Posterior cingulate gyrus (tissue), 11 donors: Measurements from ENCODE around the gene PALD1.
A peak's percentile ranks its signal among the peaks of the same experiment; 100 is the strongest.
"Not testable (repeated sequence)": the region's sequence is repeated elsewhere in the genome, so short reads cannot be mapped to it uniquely, and the experiment has no call there.

ENCODE experiments used
- DNase-seq, 10 donors: peaks; one replicate each; pipeline versions ENCODE4 v3.0.0 to v3.0.0-alpha.2; 2020 to 2021; ENCODE audit warnings: mixed read lengths in 3 of 10
- intact Hi-C: fragments of 100-400 bp; cut with DNase I; formaldehyde crosslinking; loops from one replicate; pipeline ENCODE4 v1.15.1; 2023

Gene PALD1

DNA sequence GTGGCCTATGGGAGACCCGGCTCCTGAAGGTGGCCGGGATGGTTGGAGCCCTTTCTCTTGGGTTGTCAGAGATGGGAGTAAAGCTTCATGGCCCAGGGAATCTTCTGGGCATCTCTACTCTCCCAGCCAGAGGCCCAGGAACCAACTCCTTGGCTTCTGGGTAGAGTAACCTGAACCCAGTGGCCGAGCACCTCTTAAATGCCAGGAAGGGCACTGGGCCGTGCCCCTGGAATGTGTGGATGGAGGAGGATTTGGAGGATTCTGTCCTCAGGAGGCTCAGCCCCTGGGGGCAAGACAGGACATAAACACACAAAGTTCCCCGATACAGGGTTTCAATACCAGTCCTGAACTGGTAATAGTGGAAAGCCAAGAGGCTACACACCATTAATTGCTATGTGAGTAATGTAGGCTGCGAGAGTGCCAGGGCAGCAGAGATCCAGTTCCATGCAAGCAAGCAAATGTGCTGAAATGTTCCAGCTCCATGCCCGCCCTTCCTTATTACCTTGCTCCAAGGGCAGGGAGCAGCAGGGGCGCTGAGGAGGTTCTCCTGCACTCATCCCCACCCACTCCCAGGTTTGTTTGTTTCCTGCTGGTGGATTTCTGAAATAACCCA, 1.2 kb downstream of the PALD1 start:
- DNase-seq, result peak in 1 of 10 donors; percentile 65
- intact Hi-C loops, result loop anchor here (5.0 kb wide), 1 partner anchor 33 kb away; no protein-coding TSS in a partner anchor

GRCh38 chr10:70480239-70480861, 1.8 kb downstream of the PALD1 start:
- intact Hi-C loops, result no loop called here
- DNase-seq, result peak in 1 of 10 donors; percentile 30

DNA sequence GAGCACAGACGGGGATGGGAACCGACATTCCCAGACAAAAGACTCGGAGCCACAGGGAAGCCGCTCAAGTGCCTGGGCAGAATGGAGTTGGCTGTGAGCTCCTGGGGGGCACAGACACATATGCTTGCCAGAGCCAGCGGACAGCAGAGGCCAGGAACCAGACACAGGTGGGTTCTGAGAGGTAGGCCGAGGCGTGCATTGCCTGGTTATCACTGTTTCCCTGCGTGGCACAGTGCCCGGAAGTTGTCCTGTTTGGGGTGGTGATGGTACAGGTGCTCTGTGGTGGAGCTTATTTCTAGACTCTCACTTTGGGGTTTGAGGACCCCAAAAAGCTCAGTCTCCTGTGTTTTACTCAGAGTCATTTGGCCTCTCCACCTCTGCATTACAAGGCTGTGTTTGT, 2.5 kb downstream of the PALD1 start:
- intact Hi-C loops, result no loop called here

DNA sequence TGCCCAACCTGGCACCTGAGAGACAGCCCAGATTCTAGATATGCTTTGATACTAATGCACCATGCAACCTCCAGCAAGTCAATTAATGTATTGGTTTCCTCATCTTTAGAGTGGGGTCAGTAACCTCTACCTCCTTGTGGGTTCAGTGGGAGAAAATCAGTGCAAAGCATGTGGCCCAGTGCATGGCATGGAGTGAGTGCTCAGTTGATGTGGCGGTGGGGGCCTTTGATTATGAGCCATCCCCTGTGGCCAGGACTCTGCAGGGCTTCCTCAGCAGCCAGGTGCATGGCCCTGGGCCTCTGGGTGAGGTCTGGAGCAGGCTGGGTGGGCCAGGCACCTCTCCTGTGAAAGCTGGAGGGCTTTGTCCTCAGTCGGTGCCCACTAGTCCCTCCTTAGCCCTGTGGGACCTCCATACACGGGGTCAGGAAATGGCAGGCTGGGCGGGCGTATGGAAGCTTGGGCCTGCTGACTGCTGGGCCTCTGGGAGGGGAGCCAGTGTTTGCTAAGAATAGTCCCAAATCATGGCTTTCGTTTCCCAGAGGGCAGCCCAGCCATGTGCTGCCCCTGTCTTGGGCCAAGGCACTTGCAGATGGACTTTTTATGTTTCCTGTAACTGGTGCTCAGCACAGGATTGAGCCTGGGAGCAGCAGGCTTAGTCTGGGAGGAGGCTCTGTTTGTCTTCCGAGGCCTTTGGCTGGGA, 3.4 kb downstream of the PALD1 start:
- intact Hi-C loops, result no loop called here
- peak in 4 of 10 donors; percentile 20 to 72 (median 36) for DNase-seq

More for the DNA sequence above, 2.5 kb downstream of the PALD1 start:
- DNase-seq, result peak in 1 of 10 donors; percentile 19

GRCh38 chr10:70482982-70483760, 4.6 kb downstream of the PALD1 start:
- intact Hi-C loops, result no loop called here

DNA sequence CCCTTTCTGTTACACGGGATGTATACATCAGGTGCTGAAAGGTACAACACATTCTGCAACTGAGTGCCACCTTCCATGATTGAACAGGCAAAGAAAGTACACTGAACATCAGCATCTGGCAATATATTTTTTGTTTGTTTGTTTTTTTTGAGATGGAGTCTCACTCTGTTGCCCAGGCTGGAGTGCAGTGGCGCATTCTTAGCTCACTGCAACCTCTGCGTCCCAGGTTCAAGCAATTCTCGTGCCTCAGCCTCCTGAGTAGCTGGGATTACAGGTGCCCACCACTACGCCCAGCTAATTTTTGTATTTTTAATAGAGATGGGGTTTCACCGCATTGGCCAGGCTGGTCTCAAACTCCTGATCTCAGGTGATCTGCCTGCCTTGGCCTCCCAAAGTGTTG, 5.3 kb downstream of the PALD1 start:
- peak in 1 of 10 donors; percentile 22 for DNase-seq
- intact Hi-C loops, result not testable (repeated sequence)

More at GRCh38 chr10:70482982-70483760, 4.6 kb downstream of the PALD1 start:
- DNase-seq, result peak in 1 of 10 donors; percentile 24

DNA sequence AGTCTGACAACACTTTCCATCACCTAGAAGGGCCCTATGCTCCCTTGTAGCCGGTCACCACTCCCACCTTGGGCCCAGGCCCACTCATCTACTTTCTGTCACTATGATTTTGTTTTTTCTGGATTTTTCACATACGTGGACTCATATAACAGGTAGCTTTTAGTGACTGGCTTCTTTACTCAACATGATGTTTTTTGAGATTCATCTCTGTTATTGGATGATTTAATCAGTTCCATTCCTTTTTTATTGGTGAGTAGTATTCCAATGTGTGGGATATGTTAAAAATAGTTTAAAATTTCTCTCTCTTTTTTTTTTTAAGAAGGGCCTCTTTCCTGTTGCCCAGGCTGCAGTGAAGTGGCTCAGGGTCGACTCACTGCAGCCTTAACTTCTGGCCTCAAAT, 9.3 kb downstream of the PALD1 start:
- DNase-seq, result peak in 1 of 10 donors; percentile 41
- intact Hi-C loops, result no loop called here

DNA sequence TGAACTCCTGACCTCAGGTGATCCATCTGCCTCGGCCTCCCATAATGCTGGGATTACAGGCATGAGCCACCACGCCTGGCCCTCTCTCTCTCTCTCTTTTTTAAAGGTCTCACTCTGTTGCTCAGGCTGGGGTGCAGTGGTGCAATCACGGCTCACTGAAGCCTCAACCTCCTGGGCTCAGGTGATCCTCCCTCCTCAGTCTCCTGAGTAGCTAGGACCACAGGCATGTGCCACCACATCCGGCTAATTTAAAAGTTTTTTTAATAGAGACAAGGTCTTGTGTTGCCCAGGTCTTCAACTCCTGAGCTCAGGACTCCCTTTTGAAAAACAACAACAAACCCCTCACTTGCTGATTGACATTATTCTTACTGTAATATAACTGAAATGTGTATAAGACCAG, 11.6 kb downstream of the PALD1 start:
- intact Hi-C loops, result no loop called here
- no peak for DNase-seq

GRCh38 chr10:70491614-70492013, 13.0 kb downstream of the PALD1 start:
- no peak for DNase-seq
- intact Hi-C loops, result no loop called here

DNA sequence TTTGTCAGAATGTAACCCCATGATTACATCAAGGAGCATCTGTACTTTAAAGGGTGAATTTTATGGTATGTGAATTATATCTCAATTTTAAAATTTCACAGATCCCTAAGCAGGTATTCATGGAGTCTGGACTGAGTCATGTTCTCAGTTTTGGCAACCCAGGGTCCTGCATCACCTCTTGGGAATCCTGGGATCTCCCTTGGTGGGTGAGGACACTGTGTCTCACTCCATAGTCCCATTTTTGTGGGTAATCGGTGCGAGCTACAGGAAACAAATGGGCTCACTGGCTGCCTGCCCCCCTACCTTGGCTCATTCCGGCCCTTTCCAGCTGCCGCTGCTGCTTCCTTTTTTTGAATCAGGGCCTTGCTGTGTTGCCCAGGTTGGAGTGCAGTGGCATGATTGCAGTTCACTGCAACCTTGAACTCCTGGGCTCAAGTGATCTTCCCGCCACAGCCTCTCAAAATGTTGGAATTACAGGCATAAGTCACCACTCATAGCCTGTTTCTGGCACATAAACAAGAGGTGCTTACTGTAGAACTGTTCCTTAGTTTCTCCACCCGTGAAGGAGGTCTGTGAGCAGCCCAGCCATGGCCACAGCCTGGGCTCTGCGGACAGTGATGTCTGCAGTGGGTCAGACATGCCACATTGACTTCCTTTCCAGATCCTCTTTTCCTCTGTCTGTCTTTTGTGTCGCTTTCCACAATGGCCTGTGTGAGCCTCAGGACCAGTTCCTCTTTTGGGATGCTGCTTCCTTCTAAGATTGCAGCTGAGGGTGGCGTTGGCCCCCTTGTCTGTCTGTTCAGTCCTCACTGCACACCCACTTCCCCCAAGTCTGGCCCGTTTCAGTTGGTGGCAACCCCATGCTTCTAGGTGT, 14.5 kb downstream of the PALD1 start:
- peak in 1 of 10 donors; percentile 50 for DNase-seq
- intact Hi-C loops, result no loop called here

- DNase-seq, result peak in 2 of 10 donors; percentile 37 to 41
- intact Hi-C loops, result no loop called here
These were observed 15.2 kb downstream of the PALD1 start for GRCh38 chr10:70493660-70494234.

- intact Hi-C loops, result no loop called here
- DNase-seq, result peak in 1 of 10 donors; percentile 29
These were observed 16.0 kb downstream of the PALD1 start for GRCh38 chr10:70494536-70494935.

- intact Hi-C loops, result no loop called here
- DNase-seq, result peak in 2 of 10 donors; percentile 71 to 87
These were observed 16.4 kb downstream of the PALD1 start for GRCh38 chr10:70494966-70495365.

DNA sequence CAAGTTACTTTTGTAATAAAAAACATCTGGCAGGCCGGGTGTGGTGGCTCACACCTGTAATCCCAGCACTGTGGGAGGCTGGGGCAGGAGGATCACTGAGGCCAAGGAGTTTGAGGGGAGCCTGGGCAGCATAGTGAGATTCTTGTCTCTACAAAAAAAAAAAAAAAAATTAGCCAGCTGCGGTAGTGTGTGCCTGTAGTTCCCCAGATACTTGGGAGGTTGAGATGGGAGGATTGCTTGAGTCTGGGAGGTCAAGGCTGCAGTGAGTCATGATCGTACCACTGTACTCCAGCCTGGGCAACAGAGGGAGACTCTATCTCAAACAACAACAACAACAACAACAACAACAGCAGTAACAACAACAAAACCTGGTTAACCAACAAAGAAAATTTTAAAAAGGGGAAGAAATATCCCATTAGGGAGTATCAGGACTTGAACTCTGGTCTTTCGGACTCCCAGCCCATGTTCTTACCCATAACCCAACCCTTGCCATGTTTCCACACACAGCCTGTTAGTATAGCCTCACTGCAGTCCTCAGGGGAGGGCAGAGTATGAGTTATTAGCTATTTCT, 17.2 kb downstream of the PALD1 start:
- DNase-seq, result peak in 1 of 10 donors; percentile 2
- intact Hi-C loops, result no loop called here

DNA sequence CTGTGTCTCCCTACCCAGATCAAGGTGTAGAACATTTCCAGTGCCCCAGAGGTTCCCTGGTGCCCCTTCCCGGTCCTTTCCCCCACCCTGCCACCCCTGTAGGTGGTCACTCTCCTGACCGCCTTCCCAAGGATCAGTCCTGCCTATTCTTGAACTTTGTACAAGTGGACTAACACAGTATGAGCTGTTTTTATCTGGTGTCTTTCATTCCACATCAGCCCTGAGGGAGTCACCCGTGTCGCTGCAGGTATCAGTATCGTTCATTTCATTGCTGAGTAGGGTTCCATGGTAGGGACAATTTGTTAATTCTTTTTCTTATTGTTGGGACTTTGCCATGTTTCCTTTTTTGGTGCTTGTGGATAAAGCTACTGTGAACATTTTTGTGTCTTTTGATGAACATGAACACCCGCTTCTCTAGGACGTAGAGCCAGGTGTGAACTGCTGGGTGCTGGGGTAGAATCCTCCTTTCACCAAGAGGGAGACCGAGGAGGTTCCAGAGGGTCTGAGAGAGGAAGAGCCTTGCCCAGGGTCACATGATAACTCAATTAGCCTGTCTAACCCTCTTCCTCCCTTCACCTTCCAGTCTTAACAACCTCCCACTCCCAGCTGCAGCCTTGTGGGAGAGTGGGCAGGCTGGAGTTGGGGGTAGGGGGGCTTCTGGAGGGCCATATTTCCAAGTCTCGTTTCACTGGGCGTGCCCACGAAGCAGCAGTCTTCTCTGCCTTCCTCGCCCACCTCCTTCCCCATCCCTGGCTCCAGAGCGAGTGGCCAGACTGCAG, 18.0 kb downstream of the PALD1 start:
- peak in 1 of 10 donors; percentile 22 for DNase-seq
- intact Hi-C loops, result no loop called here

GRCh38 chr10:70497120-70497545, 18.6 kb downstream of the PALD1 start:
- intact Hi-C loops, result no loop called here
- DNase-seq, result peak in 1 of 10 donors; percentile 28

DNA sequence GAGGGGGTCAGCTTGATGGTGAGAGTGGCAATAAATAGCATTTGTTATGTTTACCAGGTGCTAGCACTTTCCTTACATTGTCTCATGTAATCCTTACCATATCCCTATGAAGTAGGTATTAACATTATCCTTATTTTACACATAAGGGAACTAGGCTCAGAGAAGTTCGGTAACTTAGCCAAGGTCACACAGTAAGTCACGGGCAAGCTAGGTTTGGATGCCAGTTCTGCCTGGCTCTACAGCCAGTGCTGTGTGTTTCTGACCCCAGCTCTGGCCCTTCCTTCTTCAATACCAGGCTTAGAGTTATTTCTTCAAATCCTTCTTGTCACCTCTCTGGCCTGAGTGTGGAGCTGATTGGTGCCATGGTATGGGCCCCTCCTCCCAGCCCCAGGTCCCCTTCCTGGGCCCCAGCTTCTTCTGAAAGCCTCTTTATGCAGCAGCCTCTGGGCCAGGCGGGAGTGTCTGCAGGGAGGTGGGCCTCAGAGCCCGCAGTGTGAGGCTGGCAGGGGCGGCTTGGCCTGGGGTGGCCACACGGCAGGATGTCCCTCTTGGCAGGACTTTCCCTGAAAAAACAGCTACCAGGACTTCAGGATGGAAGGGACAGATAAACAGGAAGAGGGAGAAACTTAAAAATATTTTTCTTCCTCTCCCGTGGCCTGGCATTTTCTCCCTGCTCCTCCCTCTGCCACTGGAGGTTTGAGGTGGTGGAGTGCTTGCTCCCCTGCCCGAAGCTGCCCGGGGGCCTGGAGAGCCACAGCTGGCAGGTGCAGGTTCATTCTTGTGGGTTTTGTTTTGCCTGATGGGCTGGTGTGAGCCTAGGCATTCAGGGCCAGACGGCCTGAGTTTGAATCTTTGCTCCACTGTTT, 20.6 kb downstream of the PALD1 start:
- peak in 1 of 10 donors; percentile 69 for DNase-seq
- intact Hi-C loops, result no loop called here
